GM12801 (cell line): ENCODE results near the gene APBA1.

Experiments used
- TF ChIP-seq, protein P1 (sequence below): IDR thresholded peaks from one replicate; pipeline ENCODE4 v1.5.1; 2011; ENCODE audit warnings: control low read depth; ENCODE audit not compliant: insufficient read length; ENCODE audit errors: extremely low read depth

APBA1 gene

DNA sequence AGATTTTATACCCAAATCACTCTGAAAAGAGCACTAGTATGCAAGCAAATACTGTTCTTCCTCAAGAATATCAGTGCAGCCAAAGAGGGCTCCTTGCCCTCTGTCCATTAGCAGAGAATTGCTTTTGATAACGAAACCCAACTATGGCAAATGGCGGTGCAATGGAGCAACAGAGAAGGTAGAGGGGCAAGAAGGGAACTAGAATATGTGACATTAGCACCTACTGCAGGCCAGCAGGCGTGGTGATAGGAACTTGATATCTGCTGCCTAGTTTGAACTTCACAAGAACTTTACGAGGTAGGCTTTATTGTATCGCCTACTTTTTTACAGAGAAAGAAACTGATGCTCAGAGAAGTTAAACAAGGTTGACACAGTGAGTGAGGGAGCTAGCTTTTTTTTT, 66.1 kb downstream of the APBA1 start:
- TF ChIP-seq, protein P1, sequence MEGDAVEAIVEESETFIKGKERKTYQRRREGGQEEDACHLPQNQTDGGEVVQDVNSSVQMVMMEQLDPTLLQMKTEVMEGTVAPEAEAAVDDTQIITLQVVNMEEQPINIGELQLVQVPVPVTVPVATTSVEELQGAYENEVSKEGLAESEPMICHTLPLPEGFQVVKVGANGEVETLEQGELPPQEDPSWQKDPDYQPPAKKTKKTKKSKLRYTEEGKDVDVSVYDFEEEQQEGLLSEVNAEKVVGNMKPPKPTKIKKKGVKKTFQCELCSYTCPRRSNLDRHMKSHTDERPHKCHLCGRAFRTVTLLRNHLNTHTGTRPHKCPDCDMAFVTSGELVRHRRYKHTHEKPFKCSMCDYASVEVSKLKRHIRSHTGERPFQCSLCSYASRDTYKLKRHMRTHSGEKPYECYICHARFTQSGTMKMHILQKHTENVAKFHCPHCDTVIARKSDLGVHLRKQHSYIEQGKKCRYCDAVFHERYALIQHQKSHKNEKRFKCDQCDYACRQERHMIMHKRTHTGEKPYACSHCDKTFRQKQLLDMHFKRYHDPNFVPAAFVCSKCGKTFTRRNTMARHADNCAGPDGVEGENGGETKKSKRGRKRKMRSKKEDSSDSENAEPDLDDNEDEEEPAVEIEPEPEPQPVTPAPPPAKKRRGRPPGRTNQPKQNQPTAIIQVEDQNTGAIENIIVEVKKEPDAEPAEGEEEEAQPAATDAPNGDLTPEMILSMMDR: no peak

DNA sequence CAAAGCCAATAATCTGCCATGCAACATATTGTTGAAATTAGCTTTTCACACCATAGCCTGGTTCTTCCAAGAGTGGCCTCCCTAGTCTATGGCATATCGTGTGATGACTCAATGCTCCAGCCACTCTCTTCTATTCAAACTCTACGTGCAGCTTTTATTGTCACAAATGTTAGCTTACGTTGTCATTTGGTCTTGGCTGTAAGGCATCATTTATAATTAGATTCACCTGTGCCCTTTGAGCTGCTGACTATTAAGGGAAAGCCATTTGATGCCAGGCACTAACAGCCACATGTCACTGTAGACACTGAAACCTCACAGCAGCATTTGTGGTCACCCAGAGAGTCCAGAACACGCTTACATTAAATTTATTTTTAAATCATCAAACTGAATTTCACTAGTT, 66.8 kb downstream of the APBA1 start:
- TF ChIP-seq, protein P1: no peak

DNA sequence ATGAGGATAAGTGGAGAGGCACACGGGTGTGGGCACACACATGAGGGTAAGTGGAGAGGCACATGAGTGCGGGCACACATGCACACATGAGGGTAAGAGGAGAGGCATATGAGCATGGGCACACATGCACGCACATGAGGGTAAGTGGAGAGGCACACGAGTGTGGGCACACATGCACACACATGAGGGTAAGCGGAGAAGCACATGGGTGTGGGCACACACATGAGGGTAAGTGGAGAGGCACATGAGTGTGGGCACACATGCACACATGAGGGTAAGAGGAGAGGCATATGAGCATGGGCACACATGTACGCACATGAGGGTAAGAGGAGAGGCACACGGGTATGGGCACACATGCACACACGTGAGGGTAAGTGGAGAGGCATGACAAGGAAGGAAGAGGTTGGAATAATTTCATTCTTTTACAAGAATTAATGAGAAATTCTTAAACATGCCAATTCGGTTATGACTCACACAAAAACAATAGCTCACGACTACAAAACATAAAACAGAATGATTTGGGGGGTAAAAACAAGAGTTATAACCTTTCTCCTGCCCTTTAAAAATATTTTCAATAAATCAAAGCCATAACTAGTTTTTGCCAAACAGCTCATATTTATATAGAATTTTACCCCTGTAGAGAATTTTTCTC, 67.5 kb downstream of the APBA1 start:
- TF ChIP-seq, protein P1: no peak

DNA sequence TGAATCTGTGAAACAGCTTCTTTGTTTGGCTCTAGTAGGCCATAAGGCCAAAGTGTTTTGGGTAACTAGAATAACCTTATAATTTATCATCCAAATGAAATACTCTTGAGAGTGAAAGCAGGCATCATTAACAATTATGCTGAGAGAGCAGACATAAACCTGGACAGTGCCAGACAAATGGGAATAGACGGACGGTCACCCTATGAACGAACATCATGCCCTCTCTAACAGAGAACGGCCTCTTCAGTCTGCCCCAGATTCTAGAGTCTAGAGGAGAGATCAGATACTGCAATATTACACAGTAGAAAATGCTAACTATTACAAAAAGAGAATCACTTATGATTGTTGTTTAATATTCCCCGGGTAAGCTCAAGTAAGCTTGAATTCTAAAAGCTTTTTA, 68.5 kb downstream of the APBA1 start:
- TF ChIP-seq, protein P1: no peak

DNA sequence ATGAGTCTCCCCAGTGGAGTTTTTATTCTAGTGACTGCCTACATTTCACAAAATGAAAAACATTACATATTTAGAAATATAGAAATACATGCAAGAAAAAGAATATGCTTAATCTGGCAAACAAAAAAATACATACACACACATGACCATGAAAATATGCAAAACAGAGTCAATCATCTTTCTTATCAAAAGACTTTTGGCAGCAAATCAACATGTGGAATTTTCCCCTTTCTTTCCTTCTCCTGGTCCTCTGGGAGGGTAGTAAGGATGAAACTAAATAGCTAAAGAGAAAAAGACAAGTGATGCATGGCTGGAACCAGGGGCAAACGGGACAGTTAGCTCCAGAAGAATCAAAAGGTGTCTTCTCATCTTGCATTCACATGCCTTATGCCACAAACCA, 69.4 kb downstream of the APBA1 start:
- TF ChIP-seq, protein P1: no peak

DNA sequence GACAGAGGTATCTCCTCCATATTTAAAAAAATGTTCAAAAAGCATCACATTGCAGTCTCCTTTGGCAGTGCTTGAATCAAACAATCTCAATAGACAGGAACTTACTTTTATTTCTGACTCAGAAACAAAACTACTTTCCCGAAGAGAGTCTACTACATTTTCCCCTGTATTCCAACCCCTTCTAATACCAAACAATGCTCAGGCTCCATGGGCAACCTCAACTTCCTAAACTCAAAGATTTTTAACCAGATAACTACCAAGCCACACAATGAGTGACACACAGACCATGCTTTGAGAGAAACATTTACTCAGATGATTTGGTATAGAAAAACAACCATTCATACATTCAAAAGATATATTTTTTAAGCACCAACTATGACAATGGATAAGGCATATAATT, 70.5 kb downstream of the APBA1 start:
- TF ChIP-seq, protein P1: no peak

DNA sequence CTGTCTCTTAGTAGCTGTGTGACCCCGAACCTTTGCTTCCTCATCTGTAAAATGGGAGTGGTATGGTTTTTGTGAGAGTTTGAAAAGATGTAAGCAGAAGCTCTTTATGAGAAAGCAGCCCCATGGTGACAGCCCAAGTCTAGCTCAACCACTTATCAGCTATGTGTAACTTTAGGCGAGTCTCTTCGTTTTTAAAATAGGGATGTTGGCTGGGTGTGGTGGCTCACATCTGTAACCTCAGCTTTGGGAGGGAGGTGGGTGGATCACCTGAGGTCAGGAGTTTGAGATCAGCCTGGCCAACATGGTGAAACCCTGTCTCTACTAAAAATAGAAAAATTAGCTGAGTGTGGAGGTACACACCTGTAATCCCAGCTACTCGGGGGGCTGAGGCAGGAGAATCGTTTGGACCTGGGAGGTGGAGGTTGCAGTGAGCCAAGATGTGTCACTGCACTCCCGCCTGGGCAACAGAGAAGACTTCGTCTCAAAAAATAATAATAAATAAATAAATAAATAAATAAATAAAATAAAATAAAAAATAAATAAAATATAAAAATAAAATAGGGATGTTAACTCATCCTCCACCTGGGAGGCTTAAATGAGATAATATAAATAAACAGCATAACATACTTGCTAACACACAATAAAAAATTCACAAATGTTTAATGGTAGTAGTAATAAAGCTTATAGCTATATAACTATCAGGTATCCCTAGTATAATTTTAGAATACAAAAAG, 71.7 kb downstream of the APBA1 start:
- TF ChIP-seq, protein P1: no peak
